HG02610 (cell line): ENCODE measurements around the gene PCK1.

Experiments
- ATAC-seq: cut with Tn5 transposase; IDR thresholded peaks from one replicate; pipeline ENCODE4 v1.9.1; 2021; ENCODE audit warnings: mild to moderate bottlenecking, moderate library complexity; ENCODE audit not compliant: unreplicated experiment

Gene PCK1

DNA sequence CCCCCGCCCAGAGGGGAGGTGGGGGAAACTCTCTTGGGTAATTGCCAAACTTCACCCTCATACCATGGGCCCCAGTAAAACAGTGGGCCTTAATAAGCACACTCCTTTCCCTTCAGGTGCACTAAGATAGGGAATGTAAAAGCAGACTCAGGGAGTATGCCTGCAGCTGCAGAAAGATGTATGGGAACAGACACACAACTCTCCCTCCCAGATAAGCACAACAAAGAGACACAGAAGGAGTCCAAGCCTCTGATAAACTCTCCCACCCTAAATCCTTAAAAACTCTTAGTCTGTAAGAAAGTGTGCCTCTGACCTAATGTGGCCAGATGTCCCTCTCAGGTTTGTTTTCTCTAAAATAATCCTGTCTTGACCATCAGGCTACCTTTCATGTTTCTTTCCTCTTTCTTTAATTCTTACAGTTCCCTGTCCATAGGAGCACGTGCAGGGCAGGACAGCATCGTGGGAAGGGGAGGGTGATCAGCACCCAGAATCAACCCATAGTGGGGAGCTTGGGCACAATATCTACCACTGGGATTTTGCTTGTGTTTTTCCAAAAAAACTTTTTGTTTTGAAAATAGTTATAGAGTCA lies 24.7 kb upstream of the PCK1 start:
- no peak for ATAC-seq

DNA sequence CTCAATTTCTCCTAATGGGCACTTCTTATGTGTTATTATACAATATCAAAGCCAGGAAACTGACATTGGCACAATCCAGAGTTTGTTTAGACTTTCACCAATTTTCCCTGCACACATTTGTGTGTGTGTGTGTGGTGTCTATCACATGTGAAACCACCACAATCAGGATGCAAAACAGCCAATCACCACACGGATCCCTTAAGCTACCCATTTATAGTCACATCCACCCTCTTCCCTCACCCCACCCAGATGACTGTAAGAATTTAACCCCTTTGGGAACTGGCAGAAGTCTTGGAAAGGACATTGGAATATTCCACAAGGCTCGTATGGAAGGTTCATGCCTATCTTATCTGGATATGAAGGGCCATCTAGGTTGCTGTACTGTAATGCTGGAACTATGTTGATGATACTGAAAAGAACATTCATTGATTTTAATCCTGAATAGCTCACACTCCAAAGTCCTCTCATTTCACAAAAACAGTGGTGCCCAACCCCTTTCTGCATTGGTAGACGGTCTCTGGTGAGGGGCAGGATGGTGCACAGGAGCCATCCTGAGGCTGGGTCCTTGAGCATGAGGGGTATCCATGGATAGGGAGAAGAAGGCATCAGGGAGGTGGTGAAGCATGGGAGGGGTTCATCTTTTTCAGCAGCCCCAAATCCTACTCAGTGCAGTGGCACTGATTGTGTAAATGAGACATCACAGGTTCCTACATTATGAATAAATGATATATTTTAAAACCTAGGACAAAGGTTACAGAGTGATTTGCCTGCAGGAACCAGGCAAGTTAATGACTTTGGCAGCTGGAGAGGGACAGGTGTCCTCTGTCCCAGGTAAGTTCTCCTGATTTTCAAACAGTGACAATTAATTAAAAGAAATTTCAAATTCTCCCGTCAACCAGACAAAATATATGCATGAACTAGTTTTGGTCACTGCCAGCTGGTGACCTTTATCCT lies 23.9 kb upstream of the PCK1 start:
- ATAC-seq: no peak

DNA sequence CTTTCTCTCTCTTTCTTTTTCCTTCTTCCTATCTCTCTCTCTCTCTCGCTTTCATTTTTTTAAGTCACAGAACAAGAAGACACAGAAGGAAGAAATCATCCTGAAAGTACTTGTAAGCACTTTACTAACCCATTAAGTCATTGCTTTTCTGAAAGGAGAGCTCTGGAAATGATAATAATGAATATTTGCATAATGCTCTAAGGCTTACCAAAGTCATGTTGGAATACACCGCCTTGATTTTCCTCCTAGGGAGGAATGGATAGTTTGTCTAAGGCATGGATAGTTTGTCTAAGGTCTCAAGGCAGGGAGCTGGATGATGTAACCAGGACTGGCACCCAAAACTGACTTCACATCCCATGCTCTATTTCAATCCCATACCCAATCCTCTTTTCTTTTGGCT lies 23.1 kb upstream of the PCK1 start:
- ATAC-seq: no peak

DNA sequence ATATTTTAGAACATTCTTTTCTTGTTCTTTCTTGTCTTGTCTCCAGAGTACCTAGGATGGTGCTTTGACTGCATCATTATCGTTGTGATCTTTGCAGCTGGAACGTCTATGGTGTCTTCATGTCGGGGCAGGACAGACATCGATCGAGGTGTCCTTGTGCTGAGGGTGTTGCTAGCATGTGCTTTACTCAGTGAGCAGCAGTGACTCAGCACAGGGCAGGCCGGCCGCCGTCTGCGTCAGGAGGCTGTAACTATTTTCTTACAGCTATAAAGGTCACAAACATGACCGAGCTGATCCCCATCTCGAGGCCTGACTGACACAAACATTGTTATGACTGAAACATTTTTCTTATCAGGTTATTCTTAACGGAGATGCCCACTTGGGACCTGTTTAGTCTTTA lies 21.0 kb upstream of the PCK1 start:
- no peak for ATAC-seq

DNA sequence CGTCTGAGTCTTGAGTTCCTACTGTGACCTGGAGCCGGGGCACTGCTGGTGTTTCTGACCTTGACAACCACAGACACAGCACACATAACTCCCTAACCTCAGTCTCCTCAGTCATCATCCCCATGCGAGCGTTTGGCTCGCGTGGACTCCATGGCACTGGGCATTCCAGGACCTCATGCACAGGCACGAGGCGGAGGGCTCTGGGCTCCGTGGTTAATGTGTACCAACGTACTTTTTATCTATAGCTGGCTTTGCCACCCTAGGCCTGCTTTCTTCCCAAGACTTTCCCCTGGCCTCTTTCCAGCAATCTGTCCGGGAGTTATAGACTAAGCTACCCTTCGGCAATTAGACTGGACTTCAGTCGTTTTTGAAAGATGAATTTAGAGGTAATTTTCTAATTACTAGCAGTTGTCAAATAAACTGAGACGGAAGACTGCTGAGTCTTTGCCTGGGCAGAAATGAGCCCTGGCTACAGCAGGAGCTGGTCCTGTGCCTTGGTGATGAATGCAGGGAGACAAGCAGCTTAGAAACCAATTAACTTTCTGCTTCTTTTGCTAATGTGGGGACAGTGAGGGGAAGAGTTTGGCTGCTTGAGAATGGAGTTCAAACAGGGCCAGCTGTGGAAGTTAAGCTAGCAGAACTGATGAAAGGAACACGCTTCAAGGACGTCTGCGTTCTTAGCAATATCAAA lies 19.9 kb upstream of the PCK1 start:
- ATAC-seq: no peak

DNA sequence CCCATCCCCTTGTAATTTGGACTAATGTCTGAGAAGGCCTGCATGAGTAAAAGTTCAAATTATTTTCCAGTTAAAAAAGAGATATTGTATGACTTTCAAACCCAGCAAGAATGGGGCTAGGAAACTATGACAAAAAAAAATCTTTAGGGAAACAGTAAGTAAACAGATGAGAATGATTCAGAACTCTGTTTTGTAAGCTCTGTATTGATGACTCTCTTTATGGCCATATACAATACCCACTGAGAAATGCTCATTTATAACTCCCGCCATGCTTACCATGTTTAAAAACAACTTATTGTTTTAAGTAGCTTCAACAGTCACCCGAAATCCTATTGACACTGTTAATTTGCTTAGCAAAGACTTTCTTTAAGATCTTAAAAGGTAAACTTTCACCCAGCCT lies 17.2 kb upstream of the PCK1 start:
- no peak for ATAC-seq

DNA sequence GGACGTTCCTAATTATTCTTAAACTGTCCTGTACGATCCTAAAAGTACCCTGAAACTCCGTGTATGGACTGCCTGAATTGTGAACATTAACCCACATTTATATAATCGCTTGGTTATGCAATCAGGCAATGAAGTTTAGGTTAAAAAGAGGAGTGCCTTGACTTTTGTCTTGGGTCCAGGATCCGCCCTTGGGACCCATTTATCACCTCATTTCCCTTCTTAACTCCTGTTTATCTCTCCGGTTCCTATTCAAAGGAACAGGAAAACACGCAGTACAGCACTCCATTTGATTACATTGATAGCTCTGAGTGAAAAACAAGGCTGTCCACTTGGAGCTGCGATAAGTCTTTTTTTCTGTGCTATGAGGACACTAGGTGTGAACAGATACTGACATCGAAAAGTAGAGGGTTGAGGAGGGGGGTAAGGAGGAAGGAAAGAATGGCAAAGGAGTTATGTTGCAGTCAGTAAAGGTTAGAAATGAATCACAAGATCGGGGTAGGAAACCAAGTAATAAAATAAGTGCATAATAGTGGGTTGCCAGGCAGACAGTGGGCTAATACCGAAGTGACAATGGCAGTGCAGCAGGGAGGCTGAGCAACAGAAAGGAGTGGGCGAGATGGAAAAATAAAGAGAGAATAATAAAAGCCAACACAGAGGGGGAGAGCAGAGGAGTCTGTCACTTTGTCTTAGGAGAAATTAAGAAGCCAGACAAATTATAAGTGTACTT lies 15.9 kb upstream of the PCK1 start:
- no peak for ATAC-seq

DNA sequence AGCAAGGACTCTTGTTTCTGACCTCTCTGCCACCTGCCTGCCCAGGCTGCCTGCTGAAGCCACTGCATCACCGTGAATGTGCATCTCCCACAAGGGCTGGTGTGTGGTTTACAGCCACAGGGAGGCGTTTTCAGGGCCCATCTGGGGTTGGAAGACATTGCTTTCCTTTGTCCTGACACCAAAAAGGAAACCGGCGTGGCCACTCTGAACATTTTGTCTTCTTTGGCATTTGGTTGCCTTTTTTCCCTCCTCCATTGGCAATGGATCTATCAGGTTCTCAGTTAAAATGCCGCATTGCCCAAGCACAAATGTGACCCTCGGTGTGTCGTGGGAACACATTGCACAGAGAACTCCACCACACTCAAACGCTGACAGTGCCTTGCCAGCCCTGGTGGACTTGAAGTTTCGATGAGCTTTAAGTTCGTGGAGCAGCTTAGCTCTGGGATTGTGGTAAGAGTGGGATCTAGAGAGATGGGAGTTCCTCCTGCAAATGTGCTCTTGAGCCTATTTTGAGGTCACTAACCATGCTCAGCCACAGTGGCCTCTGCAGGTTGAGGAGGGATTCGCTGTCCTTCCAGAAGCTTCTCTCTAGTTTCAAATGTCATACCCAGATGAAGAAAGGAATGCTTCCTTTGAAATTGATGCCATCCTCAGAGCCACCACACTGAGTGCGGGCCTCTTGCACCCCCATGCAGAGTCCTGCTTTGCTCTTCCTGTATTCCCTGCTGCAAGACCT lies 14.8 kb upstream of the PCK1 start:
- ATAC-seq: no peak

DNA sequence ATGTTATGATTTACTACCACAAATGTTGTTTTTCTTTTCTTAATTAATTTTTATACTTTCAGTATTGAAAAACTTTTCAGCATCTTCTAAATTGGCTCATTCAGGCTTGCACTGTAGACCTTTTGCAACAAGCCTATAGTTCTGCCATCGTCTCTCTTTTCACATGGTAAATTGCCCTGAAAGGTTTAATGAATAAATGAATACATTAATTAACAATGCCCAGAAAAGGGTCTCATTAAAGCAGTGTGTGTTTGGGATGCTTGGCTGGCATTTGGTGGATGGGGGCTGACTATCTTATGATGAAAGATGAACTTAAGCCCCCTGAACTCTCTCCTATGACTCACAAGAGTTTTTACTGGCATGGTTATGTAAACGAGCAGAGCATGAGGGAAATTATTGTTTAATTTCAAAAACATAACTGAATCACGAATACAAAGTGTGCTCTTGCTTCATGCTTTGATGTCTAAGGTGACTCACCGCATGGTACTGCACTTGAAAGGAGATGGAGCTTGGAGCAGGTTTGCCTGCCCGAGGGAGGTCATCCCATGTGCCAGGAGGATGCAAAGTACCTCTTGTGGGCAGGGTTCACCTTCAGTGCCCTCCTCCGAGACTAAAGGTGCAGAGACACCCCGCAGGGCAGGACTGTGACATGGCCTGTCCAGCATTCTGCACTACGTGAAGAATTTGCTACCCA lies 13.8 kb upstream of the PCK1 start:
- ATAC-seq: no peak

DNA sequence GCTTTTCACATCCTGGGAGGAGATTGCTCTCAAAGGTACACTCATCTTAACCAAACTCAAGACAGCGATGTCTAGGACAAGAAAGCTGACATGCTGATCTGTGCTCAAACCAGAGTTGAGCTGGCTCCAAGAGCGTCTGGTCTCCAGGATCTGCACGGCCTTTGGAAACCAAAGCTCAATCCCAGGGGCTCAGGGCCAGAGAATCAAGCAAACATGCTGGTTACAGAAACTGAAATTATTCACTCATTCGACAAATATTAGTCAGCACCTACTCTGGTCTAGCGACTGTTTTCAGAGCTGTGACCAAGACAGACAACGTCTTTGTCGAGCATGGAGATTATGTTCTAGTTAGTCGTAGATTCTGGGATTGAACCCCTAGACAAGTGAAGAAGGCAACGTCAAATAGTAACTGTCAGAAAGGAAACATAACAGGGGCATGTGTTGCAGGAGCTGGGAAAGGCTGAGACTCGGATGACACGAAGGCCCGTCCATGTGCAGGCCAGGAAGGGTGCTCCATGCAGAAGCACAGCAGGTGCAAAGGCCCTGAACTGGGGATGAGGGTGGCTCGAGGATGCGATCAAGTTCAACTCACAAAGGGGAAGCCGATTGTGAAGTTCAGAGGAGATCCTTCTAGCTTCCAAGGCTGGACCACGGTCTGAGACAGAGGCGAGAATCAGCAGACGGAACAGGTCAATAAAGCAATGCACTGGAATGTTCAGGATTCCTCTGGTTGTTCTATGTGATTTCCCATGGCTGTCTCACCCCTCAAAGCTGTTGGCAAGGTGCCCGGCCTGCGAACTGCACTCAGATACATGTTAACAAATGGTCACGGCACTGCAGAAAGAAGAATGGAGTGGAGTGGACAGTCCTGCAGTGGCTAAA lies 12.5 kb upstream of the PCK1 start:
- no peak for ATAC-seq

DNA sequence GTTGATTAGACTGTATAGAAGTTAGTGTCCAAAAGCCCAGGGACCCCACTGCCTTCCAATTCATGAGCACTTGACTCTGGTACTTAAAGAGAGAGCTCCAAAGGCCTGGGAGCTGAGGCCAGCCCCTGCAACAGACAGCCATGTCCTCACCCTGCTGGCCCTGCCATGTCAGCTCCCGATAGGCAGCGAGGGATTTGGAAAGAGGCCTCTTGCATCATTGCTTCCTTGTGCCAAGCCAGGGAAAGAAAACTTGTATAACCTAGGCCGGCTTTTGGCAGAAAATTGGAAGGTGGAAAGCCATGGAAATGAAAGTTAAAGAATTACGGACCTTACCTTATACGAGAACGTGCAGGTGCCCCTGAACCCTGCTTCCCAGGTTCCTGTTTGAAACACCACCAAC lies 8.4 kb upstream of the PCK1 start:
- no peak for ATAC-seq

DNA sequence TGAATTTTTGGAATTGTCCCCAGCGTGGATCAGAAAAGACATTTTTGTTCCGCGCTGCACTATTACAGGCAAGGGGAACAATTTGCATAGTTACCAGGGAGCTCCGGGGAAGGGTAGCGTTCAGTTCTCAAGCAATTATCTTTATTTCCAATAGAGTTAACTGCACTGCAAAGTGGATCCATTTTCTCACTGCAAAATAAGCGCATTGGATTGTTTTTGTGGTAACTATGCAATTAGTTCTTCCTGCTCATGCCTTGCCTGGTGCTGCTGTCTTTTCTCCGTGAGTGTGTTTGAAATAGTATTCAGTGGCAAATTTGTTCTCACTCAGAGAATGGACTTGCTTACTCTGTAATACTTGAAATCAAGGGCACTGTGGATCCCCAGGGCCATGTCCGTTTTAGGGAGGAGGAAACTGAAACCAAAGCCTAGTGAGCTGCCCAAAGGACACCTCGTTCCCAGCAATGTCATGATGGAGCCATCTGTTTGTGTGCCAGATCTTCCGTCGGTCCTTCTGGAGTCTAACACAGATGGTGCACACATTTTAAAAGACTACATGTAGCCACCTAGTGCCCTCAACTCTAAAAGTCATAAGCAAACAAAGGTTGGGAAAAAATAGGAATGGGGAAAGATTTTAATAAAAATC lies 7.4 kb upstream of the PCK1 start:
- ATAC-seq: no peak

DNA sequence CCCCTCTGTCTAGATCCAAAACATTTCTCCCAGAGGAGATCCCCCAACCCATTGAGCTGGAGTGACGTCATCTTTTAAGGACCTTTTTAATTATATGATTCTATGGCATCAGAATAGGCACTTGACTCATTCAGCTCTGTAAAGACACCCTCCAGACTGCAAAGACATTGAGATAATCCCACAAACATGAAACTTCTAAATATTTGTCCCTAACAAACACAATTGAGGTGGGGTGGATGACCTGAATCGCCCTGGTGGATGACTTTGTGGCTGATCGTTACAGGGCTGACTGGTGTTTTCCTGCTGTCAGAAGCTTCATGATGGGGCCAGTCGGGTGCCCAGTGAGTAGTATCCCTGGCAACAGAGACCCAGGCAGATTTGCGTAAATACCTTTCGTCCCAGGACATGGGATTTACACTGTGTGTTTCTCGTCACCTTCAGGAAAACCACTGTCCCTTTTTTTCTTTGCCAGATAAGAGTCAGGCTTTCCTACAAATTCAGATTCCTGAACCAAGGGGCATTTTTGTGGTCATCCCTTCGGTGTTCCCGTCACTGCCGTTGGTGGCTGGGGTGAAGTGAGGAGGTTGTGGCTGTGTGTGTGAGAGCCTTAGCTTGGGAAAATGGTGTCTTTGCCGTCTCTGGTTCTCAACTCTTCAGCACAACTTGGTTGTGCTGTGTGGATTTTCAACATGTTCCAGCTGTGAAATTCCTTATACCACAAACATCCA lies 5.3 kb upstream of the PCK1 start:
- no peak for ATAC-seq

DNA sequence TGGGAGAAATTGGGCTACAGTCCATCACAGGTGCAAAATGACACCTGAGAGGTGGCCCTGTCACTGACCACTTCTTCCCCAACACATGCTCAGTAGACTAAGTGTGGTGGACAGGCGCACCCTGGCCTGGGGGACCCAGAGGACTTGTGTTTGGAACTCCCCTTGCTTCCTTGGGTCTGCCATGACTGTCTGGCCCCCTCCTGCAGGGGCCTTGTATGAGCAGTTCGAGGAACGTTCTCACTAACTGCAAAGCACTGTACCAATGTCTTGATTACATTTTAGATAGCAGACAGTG lies 4.0 kb upstream of the PCK1 start:
- ATAC-seq: no peak

DNA sequence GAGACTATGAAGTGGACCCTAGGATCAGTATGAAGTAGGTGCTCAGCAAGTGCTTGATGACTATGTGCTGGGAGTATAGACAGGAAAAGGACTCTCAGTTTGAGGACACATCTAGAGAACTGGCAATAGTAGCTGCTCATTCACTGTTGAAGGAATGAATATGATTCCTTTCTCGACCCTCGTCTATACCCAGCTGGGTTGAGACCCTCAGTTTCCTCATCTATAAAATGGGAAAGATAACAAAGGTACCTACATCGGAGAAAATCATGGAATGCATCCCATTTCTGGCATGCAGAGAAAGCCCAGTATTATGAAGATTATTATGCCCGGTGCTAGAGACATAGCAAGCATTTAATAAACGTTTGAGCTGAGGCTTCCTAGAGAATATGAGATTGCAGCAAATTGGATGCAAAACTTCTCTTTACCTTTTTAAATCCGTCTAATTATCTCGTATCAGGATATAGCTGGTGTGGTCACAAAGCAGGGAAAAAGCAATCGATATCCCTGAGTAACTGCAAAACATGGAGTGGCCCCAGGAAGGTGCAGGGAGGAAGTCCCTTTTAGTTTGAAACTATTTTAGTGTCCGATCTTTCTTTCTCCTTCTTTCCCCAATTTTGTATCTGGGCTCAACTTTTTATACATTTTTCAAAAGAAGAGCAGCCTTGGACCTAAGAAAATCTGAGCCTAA lies 2.8 kb upstream of the PCK1 start:
- no peak for ATAC-seq

DNA sequence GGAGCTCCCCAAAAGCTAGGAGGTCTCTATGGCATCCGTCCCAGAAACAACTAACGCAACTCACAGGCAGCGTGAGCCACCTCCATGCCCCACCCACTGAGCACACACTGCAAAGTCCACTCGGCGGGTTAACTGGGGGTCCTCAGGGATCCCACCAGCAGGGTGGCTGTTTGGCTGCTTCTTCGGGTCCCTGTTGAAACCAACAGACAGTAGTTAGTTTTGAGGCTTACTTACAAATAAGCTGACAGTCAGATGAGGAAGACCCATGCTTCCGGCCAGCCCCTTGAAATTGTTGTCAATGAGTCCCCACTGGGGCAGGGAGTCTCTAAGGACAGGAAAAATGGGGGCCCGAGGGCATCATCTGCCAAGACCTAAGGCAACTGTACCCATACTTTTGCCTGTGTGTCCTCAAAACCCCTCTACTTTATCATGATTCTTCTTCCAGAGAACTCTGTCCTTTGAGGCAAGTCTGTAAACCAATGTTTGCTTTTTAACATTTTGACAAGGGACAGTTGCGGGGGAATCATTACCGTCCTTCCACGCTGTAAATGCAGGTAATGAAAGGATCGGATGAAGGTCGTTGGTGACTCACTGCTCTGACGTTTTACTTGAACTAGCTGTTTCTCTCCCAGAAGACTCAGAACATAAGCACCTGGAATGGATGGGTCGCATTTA lies 2.2 kb upstream of the PCK1 start:
- ATAC-seq: no peak

DNA sequence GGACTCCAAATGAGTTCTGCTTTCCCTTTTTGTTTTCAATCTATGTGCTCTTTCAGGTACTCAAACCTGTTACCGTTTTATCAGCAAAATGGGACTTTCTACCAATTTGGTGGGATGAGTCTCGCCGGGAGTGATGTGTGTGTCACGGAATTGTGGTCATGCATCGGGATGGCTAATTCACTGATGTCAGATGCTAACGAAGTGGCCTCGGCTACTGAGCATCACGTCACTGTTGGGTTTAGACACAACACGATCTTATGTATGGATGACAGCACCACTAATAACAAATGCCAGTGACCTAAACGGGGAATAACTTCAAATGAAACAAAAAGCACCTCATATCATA lies 1.6 kb upstream of the PCK1 start:
- no peak for ATAC-seq
